GM18519 (cell line): ENCODE measurements around the gene FAM240B.

Experiments
- ATAC-seq: cut with Tn5 transposase; IDR thresholded peaks from one replicate; pipeline ENCODE4 v1.9.1; 2021; ENCODE audit warnings: mild to moderate bottlenecking, moderate library complexity; ENCODE audit not compliant: unreplicated experiment, low FRiP score

Gene FAM240B

DNA sequence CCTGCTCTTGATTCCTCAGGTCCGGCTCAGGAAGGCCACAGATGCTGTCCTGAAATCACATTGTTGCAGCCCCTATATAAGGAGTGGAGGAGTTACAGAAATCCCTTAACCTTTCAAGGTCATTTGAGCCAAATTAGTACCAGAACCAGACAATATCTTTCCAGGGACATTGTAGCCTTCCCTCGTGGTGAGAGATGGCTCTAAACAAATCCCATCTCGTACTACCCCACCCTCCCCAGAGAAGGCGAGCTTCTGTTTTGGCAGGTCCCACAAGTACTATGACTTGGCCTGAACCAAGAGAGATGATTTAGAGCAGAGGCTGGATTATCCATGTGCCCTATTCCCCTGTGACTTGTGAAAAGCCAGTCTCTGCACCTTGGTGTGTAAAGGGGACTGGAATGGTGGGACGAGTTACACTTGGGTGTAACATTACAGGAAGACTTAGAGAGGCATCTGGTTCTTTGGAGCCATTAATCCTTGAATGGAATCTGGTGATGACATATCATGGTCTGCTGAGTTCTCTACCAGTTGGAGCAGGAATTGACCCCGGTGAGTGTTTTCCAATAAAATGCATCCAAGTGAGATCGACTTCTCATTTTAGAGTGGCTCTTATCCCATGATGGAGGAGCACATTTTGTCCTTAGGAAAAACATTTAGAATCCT lies at the start of gene FAM240B:
TSS of gene FAM240B (minus strand) at position 51 of the 663 bp plus-strand sequence. CDS start 16,134 bp downstream, outside the sequence.
- no peak for ATAC-seq

DNA sequence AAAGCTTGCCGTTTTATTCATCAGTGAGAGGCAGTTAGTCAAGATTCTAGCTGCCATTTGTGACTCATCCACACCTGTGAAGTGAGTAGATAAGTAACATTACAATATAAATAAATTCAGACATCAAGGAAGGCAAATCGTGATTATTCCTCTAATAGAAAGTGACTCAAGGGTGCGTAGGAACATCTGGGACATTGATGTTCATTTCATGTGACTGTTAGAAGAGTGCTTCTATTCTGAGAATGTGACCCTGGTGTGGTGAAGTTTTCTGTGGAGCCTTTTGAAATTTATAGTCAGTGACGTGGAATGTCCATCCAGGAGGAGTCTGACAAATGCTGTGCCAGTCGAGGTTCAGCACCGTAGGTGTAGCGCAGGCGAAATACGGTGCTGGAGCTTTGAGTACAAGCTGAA lies 48.4 kb upstream of the FAM240B start:
- ATAC-seq, result no peak

DNA sequence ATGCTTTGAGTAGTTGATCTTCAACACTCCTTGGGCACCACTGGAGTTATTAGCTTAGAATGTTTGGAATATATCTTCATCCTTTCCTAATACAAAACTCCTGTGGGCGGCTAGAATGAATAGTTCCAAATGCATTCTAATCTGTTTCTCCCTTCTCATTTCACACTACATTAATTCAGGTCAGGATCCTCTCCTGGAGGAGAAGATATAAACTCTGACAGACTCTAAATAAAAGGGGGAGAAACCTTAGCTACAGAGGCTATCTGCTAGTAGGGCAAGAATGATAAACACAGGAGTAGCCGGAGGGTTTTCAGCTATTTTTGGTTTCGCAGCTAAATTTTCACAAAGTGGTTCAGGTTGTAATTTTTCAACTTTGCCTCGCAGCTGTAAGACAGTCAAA lies 45.2 kb upstream of the FAM240B start:
- ATAC-seq, result no peak

DNA sequence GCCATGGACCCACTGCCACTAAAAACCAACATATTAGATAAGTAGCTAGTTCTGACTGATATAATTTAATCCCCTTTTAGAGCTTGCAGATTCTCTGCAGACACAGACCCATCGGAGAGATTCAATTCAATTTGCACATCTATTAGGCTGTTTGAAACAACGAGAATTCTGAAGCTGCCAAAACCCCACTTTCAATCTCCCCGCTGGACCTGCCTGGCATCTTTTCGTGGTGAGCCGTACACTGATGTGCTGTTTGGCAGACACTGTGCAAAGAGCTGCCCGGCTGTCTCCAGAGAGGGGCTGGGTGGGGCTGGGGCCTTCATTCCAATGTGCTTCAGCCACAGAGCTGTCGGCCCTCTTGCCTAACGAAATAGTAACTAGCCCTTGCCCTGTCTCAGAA lies 42.1 kb upstream of the FAM240B start:
- ATAC-seq, result no peak

DNA sequence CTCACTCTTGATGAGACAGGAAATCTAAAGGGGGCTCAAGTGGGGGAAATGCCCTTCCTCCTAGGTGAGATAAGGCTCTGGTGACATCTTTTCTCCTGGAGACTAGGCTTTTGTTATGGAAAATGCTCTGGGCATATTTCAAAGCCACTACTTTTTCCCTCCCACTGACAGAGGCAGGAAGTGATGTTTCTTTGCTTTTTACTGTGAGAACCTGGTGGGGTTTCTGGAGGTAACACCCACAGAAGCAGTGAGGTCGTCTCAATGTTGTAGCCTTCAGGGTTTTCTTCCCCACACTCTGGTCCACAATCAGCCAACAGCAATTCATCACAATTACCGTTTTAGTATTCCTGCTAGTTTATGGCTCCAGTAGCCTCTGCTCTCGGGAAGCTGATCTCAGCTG lies 41.4 kb upstream of the FAM240B start:
- no peak for ATAC-seq

DNA sequence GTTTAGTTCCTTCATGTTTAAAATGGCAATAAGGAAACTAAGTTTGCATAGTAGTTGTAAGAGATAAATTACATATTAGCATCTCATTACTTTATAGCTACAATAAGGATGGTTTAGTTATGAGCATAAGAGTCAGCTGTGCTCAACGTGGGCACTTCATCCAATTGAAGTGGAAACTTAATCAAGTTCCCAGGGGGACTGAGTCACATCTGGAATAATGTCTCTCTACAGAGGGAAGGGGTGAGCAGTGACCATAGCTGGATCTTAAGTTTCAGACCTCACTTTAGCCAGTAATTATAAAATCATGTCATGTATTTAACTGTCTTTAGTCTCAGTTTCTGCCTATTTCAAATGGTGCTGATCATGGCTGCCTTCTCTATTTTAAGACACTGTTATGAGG lies 36.8 kb upstream of the FAM240B start:
- no peak for ATAC-seq

DNA sequence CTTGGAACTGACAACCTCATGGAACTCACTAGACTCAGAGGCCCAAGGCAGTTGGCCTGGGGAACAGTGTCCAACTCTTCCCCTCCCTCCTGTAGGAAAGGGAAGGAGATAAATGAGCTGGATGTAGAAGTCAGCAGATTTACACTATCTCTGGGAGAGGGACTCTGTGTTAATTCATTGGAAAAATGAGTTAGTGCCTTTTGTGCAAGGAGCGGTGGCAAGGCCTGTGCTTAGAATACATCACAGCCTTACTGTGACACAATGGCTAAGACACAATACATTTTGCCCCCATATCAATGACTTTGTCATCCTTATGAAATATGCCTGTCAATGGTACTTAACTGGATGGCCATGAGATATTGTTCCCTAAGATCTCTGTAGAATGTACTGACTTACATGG lies 28.0 kb upstream of the FAM240B start:
- no peak for ATAC-seq

DNA sequence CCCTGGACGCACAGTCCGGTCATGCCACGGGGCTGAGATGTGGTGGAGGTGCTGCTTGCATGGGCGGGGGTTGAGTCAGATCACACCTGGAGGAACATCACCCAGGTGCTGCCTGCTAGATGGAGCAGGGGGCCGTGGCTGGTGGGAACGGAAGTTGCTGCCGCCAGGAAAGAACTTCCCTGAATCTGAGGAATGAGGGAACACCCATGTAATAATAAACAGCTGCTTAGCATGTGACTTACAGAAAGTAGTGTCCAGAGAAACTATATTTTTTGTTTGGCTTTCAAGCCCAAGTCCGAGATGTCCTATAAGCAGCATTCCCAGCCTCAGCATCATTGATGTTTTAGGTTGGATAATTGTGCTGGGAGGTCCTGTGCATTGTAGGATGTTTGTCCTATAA lies 27.1 kb upstream of the FAM240B start:
- ATAC-seq, result no peak

DNA sequence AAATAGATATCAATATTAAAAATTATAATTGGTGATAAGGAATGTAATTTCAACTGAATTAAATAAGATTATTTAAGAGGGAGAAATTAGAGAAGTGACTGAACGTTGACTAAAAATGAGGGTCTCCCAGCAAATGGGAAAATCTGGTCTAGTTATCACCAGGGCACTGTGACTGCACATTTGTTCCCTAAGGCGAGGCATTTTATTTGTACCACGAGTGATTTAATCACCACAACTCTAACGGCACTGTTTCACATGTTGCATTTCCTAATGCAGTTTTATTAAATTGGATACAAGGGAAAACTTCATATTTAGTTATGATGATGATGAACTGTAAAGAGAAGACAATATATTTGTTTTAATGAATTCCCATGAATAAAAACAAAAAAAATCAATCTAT lies 26.4 kb upstream of the FAM240B start:
- no peak for ATAC-seq

DNA sequence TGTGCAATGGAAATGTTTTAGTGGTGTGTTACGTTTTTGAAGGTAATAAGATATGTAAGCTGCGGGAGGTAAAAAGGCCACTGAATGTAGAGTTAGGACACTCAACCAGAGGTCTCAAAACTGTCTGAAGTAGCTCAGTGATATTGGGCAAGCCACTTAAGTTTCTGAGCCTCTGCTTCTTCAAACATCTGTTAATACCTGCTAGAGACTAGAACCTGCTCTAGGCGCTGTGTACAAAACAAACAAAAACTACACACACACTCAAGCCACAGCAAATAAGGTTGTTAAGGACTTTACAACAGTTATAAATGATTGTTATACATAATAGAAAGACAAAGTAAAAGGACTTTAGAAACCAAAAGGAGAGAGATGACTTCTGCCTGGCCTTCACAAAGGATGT lies 24.6 kb upstream of the FAM240B start:
- ATAC-seq, result no peak

DNA sequence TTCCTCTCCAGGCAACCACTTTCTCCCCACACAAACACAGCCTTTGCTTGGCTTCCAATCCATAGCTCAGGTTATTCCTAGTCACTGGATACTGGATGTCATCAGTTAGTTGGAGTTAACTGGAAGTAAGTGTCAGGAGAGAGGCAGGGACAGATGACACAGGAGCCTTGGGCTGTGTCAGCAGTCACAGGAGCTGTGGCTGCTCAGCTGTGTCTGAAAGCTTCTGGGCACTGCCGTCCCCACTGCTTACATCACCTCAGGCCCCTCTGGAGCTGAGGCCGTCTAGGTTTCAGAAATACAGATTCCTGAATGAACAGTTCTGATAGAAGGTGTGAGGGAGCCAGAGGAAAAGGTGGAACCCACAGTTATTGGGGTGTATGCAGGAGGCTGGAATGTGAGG lies 17.3 kb upstream of the FAM240B start:
- no peak for ATAC-seq

DNA sequence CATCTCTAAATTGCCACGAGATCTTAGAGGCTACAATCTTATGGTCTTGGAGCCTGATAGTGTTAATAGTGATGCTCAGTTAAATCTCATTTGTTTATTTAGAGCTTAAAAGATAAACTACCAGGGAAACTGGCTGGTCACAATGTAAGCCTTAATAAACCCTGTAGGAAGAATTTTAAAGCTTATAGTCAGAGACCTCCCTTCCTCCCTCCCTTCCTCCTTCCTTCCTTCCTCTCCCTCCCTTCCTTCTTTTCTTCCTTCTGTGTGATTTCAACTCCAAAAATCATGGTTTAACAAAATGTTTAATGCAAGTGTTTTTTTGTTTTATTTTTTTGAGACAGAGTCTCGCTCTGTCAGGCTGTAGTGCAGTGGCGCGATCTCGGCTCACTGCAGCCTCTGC lies 14.9 kb upstream of the FAM240B start:
- no peak for ATAC-seq

DNA sequence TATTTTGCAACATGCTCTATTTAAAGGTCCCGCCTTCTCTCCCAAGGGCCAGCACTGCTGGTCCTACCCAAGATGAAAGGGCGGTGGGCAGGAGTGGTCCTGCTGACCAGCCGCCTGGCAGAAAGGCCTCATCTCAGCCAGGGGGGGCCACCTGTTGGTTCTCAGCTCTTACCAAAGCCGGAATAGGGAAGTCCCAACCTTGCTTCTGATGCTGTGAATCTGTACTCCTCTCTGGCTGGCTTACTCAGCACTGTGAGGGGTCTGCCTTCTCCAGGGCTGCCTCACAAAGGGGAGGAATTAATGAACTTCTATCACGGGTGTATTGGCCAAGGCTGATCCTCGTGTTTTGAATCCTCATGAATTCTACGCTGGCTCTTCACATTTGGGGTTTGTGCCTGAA lies 13.6 kb upstream of the FAM240B start:
- ATAC-seq, result no peak

DNA sequence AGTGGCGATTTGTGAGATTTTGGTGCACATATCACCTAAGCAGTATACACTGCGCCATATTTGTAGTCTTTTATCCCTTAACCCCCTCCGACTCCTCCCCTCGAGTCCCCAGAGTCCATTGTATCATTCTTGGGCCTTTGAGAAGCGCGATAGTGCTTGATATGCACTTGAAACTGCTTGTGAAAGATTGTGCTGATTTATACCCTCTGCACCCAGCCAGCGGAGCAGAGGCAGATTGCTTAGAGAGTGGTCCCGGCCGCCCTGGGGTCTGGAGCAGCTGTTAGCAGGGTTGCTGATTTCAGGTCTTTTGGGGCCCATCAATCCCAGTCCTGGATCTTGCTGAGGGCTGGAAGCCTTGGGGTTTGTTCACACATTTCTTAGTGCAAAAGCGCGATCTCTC lies 13.0 kb upstream of the FAM240B start:
- ATAC-seq, result no peak

DNA sequence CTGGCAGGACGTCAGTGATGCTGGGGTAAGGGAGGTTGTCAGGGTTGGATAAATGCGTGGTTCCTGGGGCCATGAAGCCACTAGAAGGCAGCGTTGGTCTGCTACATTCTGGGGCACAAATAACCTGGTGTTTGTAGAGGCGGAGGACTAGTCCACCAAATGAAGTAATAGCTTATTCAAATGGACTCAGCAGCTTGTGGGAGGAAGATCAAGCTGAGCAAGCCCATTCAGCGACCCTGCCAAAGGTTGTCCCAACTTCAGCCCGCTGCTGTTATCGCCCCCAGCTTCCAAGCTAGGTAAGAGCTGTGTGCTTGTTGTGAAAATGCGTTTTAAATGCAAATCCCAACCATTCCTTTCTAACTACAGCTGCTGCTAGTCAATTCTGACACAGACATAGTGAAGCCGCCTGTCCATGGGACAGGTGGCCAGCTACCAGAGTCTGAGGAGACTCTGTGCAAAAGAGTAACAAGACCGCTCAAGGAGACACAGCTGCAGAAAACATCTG lies 7.6 kb upstream of the FAM240B start:
- no peak for ATAC-seq

DNA sequence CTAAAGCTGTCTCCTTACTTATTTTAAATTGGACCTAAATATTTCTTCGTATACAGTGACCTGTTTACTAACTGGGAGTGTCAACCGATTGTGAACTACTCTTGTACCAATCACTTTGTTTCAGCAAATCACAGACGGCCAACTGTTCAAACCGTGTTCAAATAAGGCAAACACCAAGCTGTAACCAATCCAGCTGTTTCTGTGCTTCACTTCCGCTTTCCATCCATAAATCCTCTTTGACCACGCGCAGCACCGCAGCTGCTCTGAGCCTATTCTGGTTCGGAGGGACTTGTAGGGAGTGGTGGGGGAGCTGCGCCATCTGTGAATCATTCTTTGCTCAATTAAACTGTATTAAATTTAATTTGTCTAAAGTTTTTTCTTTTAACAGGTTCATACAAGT lies 4.8 kb upstream of the FAM240B start:
- ATAC-seq, result no peak

DNA sequence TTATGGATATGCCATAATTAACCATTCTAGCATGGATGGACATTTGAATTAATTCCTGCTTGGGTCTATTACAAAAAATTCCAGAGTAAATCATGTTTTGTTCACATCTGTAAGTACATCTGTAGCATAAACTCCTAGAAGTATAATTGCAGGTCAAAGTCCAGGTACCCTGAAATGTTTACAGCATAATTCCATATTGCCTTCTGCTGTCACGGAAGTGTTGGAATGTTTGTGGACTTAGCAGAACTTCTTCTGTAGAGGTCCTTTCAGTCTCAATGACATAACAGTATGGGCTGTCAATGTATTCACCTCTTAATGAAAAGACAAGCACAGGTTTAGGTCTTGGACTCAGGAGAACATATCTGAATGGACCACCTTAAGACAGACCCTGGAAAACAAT lies 1.8 kb downstream of the FAM240B start:
- no peak for ATAC-seq

DNA sequence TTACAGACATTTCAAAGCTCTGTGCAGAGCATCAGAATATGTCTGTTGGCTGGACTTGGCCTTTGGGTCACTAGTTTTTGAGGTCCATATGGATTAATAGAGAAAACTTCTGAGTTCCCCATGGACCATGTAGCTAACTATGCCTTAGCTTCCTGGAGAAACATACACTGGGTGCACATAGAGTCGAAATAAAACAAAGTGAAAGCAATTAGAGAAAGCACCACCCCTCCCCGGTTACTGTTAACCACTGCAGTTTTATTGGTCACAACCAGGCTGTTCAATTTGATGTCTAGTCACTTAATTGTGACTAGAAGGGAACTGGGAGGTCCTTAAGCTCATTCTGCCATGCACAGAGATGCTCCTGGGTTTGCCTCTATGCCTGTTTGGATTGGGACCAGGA lies 4.2 kb downstream of the FAM240B start:
- no peak for ATAC-seq

DNA sequence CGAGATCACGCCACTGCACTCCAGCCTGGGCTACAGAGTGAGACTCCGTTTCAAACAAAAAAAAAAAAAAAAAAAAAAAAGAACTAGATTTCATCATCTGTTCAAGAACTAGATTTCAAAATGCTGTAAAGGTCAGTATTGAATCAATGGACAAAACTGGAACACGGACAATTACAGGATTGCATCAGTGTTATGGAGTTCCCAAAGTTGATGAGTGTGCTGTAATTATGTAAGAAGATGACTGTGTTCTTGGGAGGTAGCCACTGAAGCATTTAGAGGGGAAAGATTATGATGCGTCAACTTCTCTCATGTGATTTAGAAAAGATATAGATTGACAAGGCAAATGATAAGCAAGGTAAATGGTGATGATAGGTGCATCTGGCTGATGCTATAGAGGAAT lies 6.5 kb downstream of the FAM240B start:
- ATAC-seq, result no peak

DNA sequence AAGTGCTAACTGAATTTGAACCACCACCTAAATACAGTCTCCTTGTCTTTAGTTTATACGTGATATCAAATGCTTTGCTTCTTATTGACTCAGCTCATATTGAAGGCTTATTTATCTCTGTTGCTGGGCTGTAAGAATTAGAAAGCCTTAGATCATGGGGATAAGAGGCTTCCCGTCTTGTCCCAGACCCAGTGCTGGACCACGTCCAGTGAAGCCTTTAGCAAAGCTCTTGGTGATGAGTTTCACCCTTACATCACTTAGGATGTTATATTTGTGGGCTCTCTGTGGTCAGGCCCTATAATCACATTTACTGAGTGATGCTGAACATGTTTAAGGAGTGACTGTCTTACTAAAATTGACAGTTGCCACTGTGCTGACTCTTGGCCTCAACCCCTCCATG lies 11.2 kb downstream of the FAM240B start:
- ATAC-seq, result no peak

DNA sequence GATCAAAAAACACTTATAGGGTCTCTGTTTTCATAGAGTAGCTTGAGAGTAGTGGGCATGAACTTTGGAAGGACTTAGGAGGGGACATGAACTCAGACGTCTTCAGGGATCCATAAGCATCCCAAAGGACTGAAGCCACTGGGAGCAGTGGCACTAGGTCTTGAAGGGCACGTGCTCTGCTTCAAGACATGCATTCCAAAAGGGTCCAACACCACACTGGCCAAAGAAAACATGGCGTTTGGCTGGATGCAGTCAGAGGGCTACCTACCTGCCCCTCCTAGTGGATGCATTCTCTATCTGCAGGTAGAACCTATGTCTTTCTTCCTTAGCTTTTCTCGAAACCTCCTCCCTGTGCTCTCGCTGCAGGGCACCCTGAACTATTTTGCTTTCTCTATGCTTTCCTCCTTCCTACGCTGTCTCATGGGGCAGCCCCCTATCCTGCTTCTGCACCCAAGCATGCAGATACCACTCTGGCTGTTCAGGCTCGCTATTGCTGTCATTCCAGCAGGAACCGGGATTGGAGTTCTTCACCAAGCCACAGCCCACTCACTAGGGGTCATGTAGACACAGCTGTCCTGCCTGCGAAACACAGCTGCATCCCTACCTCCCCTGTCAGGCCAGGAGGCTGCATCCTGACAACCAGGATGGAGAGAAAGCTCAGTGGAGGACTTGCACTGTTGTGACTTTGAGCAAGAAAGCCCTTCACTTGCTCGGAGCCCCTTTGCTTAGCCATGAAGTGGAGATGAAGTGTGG lies 11.9 kb downstream of the FAM240B start:
- no peak for ATAC-seq

DNA sequence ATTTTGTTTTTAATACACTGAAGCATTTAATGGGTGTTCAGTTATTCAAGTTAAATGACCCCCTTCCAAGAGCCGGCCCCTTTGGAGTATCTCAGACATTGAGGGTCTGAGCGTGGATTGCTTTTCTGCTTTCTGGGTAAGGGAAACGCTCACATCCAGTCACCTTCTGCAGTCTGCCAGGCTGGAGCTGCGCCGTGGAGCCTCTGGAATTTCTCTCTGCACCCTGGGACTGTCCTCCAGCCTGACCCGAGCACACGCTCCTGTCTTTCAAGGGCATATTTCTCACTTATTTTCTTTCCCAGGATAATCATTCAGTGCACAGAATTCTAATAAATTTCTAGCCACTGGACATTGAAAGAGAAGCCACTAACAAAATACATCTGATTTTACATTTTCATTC lies 13.4 kb downstream of the FAM240B start:
- ATAC-seq, result no peak
